K562 (cell line): ENCODE data around the gene NDFIP2. TPM values are rescaled to one million over a fixed set of nuclear protein-coding genes. Genes with fewer than 3 reads are reported as not detected.

Source experiments
- ARID1B ChIP-seq: fragments of 450-650 bp; IDR thresholded peaks from 2 replicates; pipeline ENCODE4 v1.6.1; 2016; ENCODE audit warnings: antibody characterized with exemption, mild to moderate bottlenecking, inconsistent platforms
- CHD4 ChIP-seq: fragments of 200-600 bp; sonication (generic); IDR thresholded peaks from 3 replicates; pipeline ENCODE4 v1.6.1; 2012; ENCODE audit warnings: low read depth, mild to moderate bottlenecking, mixed read lengths, low read length, inconsistent platforms; ENCODE audit not compliant: insufficient read depth, insufficient replicate concordance, poor library complexity, severe bottlenecking
- CSDE1 ChIP-seq, 2 experiments: fragments of 450-650 bp; IDR thresholded peaks; 2 replicates each; pipeline ENCODE4 v1.6.1; 2016; ENCODE audit warnings: mild to moderate bottlenecking in 1 of 2
- HIVEP1 ChIP-seq: fragments of 250-450 bp; sonication (Bioruptor Pico); IDR thresholded peaks from 2 replicates; pipeline ENCODE4 v1.4.0; 2020; ENCODE audit warnings: mild to moderate bottlenecking
- NR1H2 ChIP-seq: sonication (generic); formaldehyde crosslinking; IDR thresholded peaks from 2 replicates; pipeline ENCODE4 v1.4.0; 2020; ENCODE audit warnings: mild to moderate bottlenecking, missing genetic modification reagents
- OTX1 ChIP-seq: fragments of 450-650 bp; formaldehyde crosslinking; IDR thresholded peaks from 2 replicates; pipeline ENCODE4 v1.4.0; 2022; ENCODE audit warnings: mild to moderate bottlenecking
- TBL1XR1 ChIP-seq, 2 experiments: IDR thresholded peaks; 2 replicates each; pipeline ENCODE4 v1.6.1; 2012; ENCODE audit warnings: improper control_type of control experiment in 2 of 2, low read length in 2 of 2, mild to moderate bottlenecking in 1 of 2
- ZFP1 ChIP-seq: fragments of 450-650 bp; formaldehyde crosslinking; IDR thresholded peaks from 2 replicates; pipeline ENCODE4 v1.4.0; 2020; ENCODE audit warnings: mild to moderate bottlenecking, mixed read lengths
- ZZZ3 ChIP-seq: fragments of 450-650 bp; IDR thresholded peaks from 2 replicates; pipeline ENCODE4 v1.6.1; 2016; ENCODE audit warnings: antibody characterized with exemption, mild to moderate bottlenecking, moderate library complexity
- polyA plus RNA-seq, 8 experiments: library from polyadenylated mRNA; depleted of rRNA in 4 of 8; stranded (reverse) in 5 of 8; unstranded in 3 of 8; fragments of >200 nt; fragmentation: Nextera tagmentation in 2 of 8; fragmentation: Illumina TruSeq in 1 of 8; extraction: Ambion mirVana in 2 of 8; extraction: Trizol in 1 of 8; gene quantifications; 2 replicates each; pipeline versions ENCODE4 v1.2.1 to v1.2.3, GENCODE V29; 2011 to 2014; ENCODE audit warnings: inconsistent platforms in 1 of 8, missing spikeins in 1 of 8
- total RNA-seq, 7 experiments: library from RNA; depleted of rRNA in 6 of 7; stranded (reverse); fragments of >200 nt in 6 of 7; fragmentation: Illumina TruSeq in 2 of 7; extraction: Trizol in 2 of 7; gene quantifications; 2 replicates each; pipeline versions ENCODE4 v1.2.1 to v1.2.3, GENCODE V29; 2011 to 2021; ENCODE audit warnings: low replicate concordance in 1 of 7
- TF ChIP-seq, protein P1 (sequence below): fragments of 250-450 bp; sonication (Bioruptor Pico); IDR thresholded peaks from 2 replicates; pipeline ENCODE4 v1.4.0; 2020
- TF ChIP-seq, protein P2 (sequence below): sonication (generic); formaldehyde crosslinking; IDR thresholded peaks from 2 replicates; pipeline ENCODE4 v1.8.1; 2023; ENCODE audit warnings: mild to moderate bottlenecking, missing genetic modification reagents
- TF ChIP-seq, protein P3 (sequence below): fragments of 450-650 bp; IDR thresholded peaks from 2 replicates; pipeline ENCODE4 v1.6.1; 2017; ENCODE audit warnings: antibody characterized with exemption, mild to moderate bottlenecking
- TF ChIP-seq, protein P4 (sequence below): fragments of 450-650 bp; IDR thresholded peaks from 2 replicates; pipeline ENCODE4 v1.6.1; 2018; ENCODE audit warnings: mild to moderate bottlenecking, low read depth; ENCODE audit not compliant: partially characterized antibody
- TF ChIP-seq, protein P5 (sequence below): fragments of 250-450 bp; sonication (Bioruptor Pico); IDR thresholded peaks from 2 replicates; pipeline ENCODE4 v1.5.0; 2020; ENCODE audit warnings: mild to moderate bottlenecking, borderline replicate concordance

The NDFIP2 gene
- total and polyA plus RNA-seq, 9 of the 15 experiments (the other 6 are each of a cell fraction or from before 2014, with no cell fraction given) = 13.4 to 54.4 (median 27.8) TPM

DNA sequence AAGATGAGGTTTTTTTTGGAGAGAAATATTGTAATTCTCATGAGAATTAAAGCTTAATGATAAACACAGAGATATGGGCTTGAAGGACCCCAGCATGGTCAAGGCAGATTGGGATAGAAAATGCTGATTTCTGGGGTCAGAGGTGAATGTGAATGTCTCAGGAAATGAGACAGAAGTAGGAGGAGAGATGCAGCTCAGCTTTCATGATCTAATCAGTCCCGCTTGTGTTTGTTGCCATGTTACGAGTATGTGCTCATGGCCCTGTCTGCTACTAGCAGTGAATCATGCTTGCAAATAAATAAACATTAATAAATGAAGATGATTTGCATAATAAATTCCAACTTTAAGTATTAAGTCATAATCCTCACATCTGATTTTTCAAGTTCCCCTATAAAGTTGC is 23.0 kb upstream of the NDFIP2 start (continued):
- 0 out of 2 replicates have a peak, but pooled peaks have one; percentile 27 for TF ChIP-seq ARID1B
- no peak for TF ChIP-seq OTX1 (CRISPR knock-in tag)
- no peak for TF ChIP-seq TBL1XR1 (IDR thresholded peaks at IDR 0.05; ENCODE audit: low read length in 2 of 2)
- TF ChIP-seq NR1H2 (CRISPR knock-in tag) = no peak
- TF ChIP-seq, protein P1, sequence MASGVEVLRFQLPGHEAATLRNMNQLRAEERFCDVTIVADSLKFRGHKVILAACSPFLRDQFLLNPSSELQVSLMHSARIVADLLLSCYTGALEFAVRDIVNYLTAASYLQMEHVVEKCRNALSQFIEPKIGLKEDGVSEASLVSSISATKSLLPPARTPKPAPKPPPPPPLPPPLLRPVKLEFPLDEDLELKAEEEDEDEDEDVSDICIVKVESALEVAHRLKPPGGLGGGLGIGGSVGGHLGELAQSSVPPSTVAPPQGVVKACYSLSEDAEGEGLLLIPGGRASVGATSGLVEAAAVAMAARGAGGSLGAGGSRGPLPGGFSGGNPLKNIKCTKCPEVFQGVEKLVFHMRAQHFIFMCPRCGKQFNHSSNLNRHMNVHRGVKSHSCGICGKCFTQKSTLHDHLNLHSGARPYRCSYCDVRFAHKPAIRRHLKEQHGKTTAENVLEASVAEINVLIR (CRISPR knock-in tag) = no peak
- TF ChIP-seq HIVEP1 = no peak
- TF ChIP-seq CSDE1 (IDR thresholded peaks at IDR 0.05) = no peak
- TF ChIP-seq, protein P2, sequence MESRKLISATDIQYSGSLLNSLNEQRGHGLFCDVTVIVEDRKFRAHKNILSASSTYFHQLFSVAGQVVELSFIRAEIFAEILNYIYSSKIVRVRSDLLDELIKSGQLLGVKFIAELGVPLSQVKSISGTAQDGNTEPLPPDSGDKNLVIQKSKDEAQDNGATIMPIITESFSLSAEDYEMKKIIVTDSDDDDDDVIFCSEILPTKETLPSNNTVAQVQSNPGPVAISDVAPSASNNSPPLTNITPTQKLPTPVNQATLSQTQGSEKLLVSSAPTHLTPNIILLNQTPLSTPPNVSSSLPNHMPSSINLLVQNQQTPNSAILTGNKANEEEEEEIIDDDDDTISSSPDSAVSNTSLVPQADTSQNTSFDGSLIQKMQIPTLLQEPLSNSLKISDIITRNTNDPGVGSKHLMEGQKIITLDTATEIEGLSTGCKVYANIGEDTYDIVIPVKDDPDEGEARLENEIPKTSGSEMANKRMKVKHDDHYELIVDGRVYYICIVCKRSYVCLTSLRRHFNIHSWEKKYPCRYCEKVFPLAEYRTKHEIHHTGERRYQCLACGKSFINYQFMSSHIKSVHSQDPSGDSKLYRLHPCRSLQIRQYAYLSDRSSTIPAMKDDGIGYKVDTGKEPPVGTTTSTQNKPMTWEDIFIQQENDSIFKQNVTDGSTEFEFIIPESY (CRISPR knock-in tag) = no peak
- TF ChIP-seq ZZZ3 = no peak
- TF ChIP-seq CHD4 = no peak
- TF ChIP-seq, protein P3, sequence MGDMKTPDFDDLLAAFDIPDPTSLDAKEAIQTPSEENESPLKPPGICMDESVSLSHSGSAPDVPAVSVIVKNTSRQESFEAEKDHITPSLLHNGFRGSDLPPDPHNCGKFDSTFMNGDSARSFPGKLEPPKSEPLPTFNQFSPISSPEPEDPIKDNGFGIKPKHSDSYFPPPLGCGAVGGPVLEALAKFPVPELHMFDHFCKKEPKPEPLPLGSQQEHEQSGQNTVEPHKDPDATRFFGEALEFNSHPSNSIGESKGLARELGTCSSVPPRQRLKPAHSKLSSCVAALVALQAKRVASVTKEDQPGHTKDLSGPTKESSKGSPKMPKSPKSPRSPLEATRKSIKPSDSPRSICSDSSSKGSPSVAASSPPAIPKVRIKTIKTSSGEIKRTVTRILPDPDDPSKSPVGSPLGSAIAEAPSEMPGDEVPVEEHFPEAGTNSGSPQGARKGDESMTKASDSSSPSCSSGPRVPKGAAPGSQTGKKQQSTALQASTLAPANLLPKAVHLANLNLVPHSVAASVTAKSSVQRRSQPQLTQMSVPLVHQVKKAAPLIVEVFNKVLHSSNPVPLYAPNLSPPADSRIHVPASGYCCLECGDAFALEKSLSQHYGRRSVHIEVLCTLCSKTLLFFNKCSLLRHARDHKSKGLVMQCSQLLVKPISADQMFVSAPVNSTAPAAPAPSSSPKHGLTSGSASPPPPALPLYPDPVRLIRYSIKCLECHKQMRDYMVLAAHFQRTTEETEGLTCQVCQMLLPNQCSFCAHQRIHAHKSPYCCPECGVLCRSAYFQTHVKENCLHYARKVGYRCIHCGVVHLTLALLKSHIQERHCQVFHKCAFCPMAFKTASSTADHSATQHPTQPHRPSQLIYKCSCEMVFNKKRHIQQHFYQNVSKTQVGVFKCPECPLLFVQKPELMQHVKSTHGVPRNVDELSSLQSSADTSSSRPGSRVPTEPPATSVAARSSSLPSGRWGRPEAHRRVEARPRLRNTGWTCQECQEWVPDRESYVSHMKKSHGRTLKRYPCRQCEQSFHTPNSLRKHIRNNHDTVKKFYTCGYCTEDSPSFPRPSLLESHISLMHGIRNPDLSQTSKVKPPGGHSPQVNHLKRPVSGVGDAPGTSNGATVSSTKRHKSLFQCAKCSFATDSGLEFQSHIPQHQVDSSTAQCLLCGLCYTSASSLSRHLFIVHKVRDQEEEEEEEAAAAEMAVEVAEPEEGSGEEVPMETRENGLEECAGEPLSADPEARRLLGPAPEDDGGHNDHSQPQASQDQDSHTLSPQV = no peak
- TF ChIP-seq, protein P4, sequence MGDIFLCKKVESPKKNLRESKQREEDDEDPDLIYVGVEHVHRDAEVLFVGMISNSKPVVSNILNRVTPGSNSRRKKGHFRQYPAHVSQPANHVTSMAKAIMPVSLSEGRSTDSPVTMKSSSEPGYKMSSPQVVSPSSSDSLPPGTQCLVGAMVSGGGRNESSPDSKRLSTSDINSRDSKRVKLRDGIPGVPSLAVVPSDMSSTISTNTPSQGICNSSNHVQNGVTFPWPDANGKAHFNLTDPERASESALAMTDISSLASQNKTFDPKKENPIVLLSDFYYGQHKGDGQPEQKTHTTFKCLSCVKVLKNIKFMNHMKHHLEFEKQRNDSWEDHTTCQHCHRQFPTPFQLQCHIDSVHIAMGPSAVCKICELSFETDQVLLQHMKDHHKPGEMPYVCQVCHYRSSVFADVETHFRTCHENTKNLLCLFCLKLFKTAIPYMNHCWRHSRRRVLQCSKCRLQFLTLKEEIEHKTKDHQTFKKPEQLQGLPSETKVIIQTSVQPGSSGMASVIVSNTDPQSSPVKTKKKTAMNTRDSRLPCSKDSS = no peak
- no peak for TF ChIP-seq ZFP1 (CRISPR knock-in tag)
- TF ChIP-seq, protein P5, sequence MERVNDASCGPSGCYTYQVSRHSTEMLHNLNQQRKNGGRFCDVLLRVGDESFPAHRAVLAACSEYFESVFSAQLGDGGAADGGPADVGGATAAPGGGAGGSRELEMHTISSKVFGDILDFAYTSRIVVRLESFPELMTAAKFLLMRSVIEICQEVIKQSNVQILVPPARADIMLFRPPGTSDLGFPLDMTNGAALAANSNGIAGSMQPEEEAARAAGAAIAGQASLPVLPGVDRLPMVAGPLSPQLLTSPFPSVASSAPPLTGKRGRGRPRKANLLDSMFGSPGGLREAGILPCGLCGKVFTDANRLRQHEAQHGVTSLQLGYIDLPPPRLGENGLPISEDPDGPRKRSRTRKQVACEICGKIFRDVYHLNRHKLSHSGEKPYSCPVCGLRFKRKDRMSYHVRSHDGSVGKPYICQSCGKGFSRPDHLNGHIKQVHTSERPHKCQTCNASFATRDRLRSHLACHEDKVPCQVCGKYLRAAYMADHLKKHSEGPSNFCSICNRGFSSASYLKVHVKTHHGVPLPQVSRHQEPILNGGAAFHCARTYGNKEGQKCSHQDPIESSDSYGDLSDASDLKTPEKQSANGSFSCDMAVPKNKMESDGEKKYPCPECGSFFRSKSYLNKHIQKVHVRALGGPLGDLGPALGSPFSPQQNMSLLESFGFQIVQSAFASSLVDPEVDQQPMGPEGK (CRISPR knock-in tag) = no peak
